NCI-H226 (cell line): Measurements from ENCODE around the gene HTT.
"Not testable (repeated sequence)": the region's sequence is repeated elsewhere in the genome, so short reads cannot be mapped to it uniquely, and the experiment has no call there.

Source experiments
- DNase-seq: peaks from one replicate; pipeline ENCODE4 v3.0.0-alpha.2; 2015

HTT gene

GRCh38 chr4:3046623-3047022 lies 27.9 kb upstream of the HTT start:
- no peak for DNase-seq

- DNase-seq: no peak
Observed at GRCh38 chr4:3047464-3048286, 26.8 kb upstream of the HTT start.

DNA sequence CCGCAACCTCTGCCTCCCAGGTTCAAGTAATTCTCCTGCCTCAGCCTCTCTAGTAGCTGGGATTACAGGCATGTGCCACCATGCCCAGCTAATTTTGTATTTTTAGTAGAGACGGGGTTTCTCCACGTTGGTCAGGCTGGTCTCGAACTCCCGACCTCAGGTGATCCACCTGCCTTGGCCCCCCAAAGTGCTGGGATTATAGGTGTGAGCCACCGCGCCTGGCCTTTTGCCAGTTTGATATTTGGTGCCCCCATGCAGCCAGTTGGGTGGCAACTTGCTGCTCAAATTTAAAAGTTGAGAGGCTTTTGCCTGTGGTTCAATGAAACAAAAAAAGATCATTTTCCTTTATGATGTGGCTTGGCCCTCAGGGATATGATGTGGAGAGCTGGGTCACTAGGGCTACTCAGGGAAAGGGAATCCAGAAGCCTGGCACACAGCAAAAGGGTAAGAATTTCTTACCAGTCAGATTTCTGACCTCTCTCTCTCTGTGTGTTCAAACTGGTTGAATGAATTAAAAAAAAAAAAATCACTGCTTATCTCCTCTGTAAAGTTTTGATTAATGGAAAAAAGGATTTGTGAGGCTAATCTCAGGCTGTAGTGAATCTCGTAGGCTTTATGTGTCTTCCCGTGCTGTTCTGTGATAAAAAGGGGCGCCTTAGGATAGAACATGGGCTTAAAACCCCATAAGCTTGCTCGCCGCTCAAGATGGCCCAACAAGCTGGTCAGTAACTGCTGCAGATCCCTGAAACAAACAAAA lies 23.2 kb upstream of the HTT start:
- DNase-seq: not testable (repeated sequence)

DNA sequence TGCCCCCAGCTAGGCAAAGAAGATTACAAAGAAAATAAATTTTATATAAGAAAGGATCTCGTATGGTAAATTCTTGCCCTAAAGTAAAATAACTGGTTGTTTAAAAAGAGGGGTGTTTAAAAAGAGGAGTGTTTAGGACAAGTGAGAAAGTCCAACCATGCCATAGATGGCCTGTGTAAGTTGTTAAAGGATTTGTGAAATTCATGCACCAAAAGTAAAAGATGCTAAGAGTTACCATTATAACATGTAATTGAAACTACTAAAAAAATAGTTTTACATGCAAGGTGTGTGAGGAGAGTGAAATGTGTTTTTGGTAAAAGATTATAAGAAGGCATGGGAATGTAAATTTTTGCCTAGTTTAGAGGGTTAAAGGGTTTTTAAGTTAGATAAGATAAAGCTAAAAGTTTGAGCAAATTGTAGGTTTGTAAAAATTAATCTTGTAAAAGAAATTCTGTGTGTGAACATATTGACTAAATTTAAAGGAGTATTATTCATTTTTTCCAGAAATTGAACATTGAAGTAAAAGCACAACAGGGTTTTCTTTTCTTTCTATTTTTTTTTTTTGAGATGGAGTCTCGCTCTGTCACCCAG lies 20.2 kb upstream of the HTT start:
- DNase-seq: no peak

DNA sequence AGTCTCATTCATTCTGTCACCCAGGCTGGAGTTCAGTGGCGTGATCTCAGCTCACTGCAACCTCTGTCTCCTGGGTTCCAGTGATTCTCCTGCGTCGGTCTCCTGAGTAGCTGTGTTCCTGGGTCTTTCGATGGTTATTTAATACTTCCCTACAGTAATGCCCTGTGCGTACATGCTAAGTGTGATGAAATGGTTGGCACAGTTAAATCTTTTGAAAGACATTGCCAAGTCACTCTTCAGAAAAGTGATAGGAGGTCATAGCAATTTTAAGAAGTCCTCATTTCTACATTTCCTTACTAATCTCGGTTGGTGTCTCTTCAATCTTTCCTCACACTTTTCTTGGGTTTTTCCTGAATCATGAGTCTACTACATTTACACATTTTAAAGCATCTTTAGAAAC lies 14.5 kb upstream of the HTT start:
- DNase-seq: no peak

DNA sequence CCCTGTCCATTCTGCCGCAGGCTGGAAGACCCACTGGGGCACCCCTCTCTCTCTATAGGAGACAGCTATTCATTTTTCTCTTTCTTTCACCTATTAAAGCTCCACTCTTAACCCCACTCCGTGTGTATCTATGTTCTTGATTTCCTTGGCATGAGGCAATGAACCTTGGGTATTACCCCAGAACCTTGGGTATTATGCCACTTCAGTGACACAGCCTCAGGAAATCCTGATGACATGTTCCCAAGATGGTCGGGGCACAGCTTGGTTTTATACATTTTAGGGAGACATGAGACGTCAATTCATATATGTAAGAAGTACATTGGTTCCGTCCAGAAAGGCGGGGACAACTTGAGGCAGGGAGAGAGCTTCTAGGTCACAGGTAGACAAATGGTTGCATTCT lies 13.5 kb upstream of the HTT start:
- no peak for DNase-seq

DNA sequence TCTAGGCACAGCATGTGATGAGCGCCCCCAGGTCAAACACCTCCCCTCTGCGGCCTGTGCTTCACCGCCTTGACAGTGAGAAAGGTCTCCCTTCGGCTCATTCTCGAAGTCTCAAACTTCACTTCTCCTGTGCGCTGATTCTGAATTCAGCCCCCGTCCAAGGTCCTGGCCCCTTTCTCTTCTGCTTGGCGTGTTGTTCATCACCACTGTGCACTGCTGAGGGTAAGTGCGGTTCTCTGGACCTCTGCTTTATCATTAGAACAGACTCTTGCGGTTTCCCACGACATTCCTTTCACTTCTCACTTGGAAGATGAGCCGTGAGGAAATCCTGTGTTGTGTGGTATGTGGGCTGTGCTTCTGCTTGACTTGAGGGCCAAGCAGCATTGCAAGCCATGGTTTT lies 12.0 kb upstream of the HTT start:
- no peak for DNase-seq

- DNase-seq: no peak
Observed at GRCh38 chr4:3065551-3065950, 8.9 kb upstream of the HTT start.

GRCh38 chr4:3066836-3067400 lies 7.6 kb upstream of the HTT start:
- DNase-seq: no peak

DNA sequence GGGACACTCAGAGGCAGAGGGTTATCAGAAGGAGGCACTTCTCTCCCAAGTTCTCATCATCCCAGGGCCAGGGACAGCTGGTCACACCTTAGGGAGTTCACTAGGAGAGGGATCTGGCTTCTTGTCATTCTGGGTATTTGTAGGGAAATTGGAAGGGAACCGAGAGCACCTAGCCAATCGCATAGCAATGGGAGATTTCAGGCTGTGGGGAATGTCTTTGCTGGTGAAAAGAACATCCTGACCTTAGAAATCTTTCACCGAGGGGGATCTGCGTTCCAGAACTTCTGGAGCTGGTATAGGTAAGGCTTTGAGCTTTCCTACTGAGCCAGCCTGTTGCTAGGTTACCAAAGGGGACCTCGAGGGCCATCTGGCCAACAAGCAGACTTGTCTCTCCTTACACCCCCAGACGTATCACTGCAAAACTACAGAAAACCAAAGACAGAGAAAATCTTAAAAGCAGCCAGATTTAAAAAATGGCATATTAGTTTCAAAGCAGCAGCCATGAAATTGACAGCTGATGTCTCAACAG lies 6.9 kb upstream of the HTT start:
- no peak for DNase-seq

DNA sequence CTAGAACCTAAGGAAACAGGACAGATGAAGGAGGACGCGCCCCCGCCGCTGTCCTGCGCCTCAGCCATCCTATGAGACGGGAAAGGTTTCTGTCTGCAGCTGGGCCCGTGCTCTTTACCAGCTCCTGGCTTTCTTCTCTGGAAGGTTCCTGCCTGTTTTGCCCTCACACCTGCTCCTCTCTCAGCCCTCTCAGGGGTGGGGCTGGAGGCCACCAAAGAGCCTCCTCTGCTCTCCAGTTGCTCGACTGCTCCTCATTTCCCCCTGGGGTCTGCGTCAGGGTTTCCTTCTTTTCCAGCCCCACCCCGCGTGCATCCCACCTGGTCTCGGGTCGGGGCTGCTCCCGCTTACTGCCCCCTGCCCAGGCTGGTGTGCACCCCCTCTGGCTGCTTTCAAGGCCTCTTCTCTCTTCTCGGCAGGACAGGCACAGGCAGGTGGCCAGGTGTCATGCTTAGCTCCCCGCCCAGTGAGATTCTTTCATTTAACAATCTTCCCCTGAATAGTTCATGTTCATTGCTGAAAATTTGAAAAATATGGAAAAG lies 4.8 kb upstream of the HTT start:
- DNase-seq: no peak

DNA sequence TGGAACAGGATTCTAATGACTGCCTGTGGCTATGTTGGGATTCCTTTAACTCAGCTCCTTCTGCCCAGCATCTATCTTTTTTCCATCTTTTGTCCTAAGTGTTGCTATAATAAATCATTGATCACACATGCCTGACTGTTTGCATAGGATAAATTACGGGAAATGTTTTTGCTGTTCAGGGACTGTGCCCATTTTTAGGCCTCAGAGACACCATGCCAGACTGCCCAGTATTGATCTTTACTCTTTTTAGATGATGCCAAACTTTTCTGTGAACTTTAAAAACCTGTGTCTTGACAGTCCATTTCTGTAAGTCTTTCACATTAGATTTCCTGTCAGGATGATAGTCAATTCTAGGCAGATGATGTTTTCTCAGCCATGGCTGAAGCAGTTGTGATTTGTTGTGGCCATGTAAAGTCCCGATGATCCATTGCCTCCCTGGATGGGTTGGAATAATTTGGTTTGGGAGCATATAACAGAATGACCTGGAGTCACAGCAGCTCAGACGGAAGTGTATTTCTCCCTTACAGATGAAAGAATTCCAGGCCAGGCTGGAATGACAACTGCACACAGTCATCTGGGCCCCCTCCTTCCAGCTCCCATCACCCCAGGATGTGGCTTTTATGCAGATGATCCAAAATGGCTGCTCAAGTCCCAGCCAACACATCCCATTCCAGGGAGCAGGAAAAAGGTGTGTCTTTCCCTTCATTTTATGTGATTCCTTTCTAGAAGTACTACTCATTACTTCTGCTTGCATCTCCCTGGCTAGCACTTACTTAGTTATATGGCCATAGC lies 3.6 kb upstream of the HTT start:
- DNase-seq: no peak

- no peak for DNase-seq
Observed at GRCh38 chr4:3071811-3072210, 2.7 kb upstream of the HTT start.

- peak; percentile 29 for DNase-seq
Observed at GRCh38 chr4:3073158-3074077, 1.1 kb upstream of the HTT start.

DNA sequence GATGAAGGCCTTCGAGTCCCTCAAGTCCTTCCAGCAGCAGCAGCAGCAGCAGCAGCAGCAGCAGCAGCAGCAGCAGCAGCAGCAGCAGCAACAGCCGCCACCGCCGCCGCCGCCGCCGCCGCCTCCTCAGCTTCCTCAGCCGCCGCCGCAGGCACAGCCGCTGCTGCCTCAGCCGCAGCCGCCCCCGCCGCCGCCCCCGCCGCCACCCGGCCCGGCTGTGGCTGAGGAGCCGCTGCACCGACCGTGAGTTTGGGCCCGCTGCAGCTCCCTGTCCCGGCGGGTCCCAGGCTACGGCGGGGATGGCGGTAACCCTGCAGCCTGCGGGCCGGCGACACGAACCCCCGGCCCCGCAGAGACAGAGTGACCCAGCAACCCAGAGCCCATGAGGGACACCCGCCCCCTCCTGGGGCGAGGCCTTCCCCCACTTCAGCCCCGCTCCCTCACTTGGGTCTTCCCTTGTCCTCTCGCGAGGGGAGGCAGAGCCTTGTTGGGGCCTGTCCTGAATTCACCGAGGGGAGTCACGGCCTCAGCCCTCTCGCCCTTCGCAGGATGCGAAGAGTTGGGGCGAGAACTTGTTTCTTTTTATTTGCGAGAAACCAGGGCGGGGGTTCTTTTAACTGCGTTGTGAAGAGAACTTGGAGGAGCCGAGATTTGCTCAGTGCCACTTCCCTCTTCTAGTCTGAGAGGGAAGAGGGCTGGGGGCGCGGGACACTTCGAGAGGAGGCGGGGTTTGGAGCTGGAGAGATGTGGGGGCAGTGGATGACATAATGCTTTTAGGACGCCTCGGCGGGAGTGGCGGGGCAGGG lies 568 bp downstream of the HTT start:
- DNase-seq: peak; percentile 41

GRCh38 chr4:3075652-3075981 lies 1.1 kb downstream of the HTT start:
- DNase-seq: no peak

DNA sequence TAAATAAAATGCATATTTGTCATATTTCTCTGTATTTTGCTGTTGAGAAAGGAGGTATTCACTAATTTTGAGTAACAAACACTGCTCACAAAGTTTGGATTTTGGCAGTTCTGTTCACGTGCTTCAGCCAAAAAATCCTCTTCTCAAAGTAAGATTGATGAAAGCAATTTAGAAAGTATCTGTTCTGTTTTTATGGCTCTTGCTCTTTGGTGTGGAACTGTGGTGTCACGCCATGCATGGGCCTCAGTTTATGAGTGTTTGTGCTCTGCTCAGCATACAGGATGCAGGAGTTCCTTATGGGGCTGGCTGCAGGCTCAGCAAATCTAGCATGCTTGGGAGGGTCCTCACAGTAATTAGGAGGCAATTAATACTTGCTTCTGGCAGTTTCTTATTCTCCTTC lies 3.3 kb downstream of the HTT start:
- DNase-seq: no peak

DNA sequence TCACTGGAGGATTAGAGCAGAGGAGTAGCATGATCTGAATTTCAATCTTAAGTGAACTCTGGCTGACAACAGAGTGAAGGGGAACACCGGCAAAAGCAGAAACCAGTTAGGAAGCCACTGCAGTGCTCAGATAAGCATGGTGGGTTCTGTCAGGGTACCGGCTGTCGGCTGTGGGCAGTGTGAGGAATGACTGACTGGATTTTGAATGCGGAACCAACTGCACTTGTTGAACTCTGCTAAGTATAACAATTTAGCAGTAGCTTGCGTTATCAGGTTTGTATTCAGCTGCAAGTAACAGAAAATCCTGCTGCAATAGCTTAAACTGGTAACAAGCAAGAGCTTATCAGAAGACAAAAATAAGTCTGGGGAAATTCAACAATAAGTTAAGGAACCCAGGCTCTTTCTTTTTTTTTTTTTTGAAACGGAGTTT lies 5.2 kb downstream of the HTT start:
- no peak for DNase-seq

DNA sequence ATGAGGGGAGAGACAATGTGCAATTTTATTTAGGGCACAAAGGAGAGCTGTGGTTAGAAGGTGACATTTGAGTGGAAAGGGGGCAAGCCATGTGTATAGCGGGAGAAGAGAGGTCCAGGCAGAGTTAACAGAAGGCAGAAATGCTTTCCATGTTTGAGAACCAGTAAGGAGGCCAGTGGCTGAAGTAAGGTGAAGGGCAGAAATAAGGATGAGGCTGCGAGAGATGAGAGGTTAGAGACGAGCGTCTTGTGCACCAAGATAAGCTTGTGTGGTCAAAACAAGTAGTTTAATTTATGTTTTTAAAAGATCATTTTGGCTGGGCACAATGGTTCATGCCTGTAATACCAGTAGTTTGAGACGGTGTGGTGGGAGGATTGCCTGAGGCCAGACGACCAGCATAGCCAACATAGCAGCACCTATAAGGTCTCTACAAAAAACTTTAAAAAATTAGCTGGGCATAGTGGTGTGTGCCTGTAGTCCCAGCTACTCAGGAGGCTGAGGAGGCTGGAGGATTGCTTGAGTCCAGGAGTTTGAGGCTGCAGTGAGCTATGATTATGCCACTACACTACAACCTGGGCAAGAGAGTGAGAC lies 8.5 kb downstream of the HTT start:
- DNase-seq: no peak

- no peak for DNase-seq
Observed at GRCh38 chr4:3083732-3084131, 9.3 kb downstream of the HTT start.
